Endothelial cell (in vitro differentiated cells): Measurements from ENCODE around the gene APBB2. TPM values are rescaled to one million over a fixed set of nuclear protein-coding genes. Genes with fewer than 3 reads are reported as not detected.

Experiments used
- DNase-seq: peaks from one replicate; pipeline ENCODE4 v3.0.0; 2021; ENCODE audit warnings: low spot score
- H3K27ac Mint-ChIP-seq: one replicate; pipeline ENCODE4 v1.8.0; 2021; ENCODE audit warnings: mixed read lengths, inconsistent platforms; ENCODE audit not compliant: unreplicated experiment
- H3K27me3 Mint-ChIP-seq: one replicate; pipeline ENCODE4 v1.8.0; 2021; ENCODE audit warnings: mild to moderate bottlenecking, moderate library complexity, mixed read lengths, inconsistent platforms; ENCODE audit not compliant: unreplicated experiment
- H3K36me3 Mint-ChIP-seq: one replicate; pipeline ENCODE4 v1.8.0; 2021; ENCODE audit warnings: mild to moderate bottlenecking, low read depth, mixed read lengths, inconsistent platforms; ENCODE audit not compliant: unreplicated experiment
- H3K4me1 Mint-ChIP-seq: one replicate; pipeline ENCODE4 v1.8.0; 2021; ENCODE audit warnings: mild to moderate bottlenecking, mixed read lengths, inconsistent platforms; ENCODE audit not compliant: unreplicated experiment
- H3K4me3 Mint-ChIP-seq: one replicate; pipeline ENCODE4 v1.8.0; 2021; ENCODE audit warnings: mild to moderate bottlenecking, mixed read lengths, inconsistent platforms; ENCODE audit not compliant: unreplicated experiment
- H3K9me3 Mint-ChIP-seq: one replicate; pipeline ENCODE4 v1.8.0; 2021; ENCODE audit warnings: mixed read lengths, inconsistent platforms; ENCODE audit not compliant: unreplicated experiment
- total RNA-seq: library from RNA; stranded (reverse); fragmentation: NEBNext Ultra II Directional; extraction: Animal tissue kit (Norgen Biotek cat#: 25700); gene quantifications from one replicate; pipeline ENCODE4 v1.2.1, GENCODE V29; 2021; ENCODE audit not compliant: unreplicated experiment
- TF ChIP-seq, protein P1 (sequence below): fragments of 200-600 bp; sonication (generic); IDR thresholded peaks from one replicate; pipeline ENCODE4 v1.5.0; 2021; ENCODE audit warnings: antibody characterized with exemption; ENCODE audit not compliant: unreplicated experiment

Gene APBB2
- total RNA-seq, 1 donor from 2014 or later = 103 TPM

DNA sequence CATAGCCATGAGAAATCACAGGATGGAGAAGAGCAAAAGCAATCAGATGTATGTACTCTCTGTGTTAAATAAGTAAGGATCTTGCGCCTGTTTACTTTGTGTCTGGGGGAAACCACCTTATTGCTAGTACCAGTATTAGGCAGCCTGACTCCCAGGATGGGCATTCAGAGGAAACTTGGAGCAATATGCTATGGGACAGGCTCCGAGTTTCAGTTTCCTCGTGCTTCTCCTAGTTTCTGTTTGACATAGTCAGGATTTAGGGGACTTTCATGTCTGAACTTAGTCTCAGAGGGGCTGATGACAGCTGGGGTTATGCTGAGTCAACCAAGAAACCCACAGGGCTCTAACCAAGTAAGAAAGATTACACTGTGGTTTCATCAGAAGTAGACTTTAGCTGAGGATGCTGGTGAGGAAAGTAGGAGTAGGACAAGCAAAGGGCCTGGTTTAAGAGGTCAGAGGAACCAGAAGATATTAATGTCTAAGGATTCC is 451.1 kb downstream of the APBB2 start:
- H3K36me3 Mint-ChIP-seq = no peaks in the 10 kb centered on the region
- no peak for DNase-seq
- no peaks in the 10 kb centered on the region for H3K9me3 Mint-ChIP-seq
- no peak overlapping the region for H3K27ac Mint-ChIP-seq
- H3K4me1 Mint-ChIP-seq = no peaks in the 10 kb centered on the region
- TF ChIP-seq, protein P1, sequence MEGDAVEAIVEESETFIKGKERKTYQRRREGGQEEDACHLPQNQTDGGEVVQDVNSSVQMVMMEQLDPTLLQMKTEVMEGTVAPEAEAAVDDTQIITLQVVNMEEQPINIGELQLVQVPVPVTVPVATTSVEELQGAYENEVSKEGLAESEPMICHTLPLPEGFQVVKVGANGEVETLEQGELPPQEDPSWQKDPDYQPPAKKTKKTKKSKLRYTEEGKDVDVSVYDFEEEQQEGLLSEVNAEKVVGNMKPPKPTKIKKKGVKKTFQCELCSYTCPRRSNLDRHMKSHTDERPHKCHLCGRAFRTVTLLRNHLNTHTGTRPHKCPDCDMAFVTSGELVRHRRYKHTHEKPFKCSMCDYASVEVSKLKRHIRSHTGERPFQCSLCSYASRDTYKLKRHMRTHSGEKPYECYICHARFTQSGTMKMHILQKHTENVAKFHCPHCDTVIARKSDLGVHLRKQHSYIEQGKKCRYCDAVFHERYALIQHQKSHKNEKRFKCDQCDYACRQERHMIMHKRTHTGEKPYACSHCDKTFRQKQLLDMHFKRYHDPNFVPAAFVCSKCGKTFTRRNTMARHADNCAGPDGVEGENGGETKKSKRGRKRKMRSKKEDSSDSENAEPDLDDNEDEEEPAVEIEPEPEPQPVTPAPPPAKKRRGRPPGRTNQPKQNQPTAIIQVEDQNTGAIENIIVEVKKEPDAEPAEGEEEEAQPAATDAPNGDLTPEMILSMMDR = no peak
- H3K27me3 Mint-ChIP-seq = no peaks in the 10 kb centered on the region
- no peak overlapping the region for H3K4me3 Mint-ChIP-seq

Other genes starting within 250 kb of the APBB2 start
- 397 TPM for gene UCHL1, start 42.4 kb upstream of the APBB2 start, total RNA-seq